Duodenal mucosa (tissue), 2 donors: ENCODE data around the gene ARHGAP22.

Experiments
- H3K27ac ChIP-seq: one replicate; pipeline ENCODE4 v1.7.0; 2013; ENCODE audit warnings: low read depth, low read length
- H3K27me3 ChIP-seq, 2 donors: one replicate each; pipeline ENCODE4 v1.7.0; 2013; ENCODE audit warnings: low read length in 2 of 2, control low read depth in 1 of 2; ENCODE audit not compliant: insufficient read depth in 2 of 2, control insufficient read depth in 1 of 2
- H3K36me3 ChIP-seq, 2 donors: one replicate each; pipeline ENCODE4 v1.7.0; 2013; ENCODE audit warnings: low read length in 2 of 2, control low read depth in 1 of 2; ENCODE audit not compliant: insufficient read depth in 2 of 2, control insufficient read depth in 1 of 2
- H3K4me1 ChIP-seq, 2 donors: one replicate each; pipeline ENCODE4 v1.7.0; 2013; ENCODE audit warnings: low read length in 2 of 2, control low read depth in 1 of 2; ENCODE audit not compliant: insufficient read depth in 2 of 2, control insufficient read depth in 1 of 2
- H3K4me3 ChIP-seq, 2 donors: one replicate each; pipeline ENCODE4 v1.7.0; 2013; ENCODE audit warnings: low read length in 2 of 2, low read depth in 1 of 2
- H3K9ac ChIP-seq, 2 donors: one replicate each; pipeline ENCODE4 v1.7.0; 2013; ENCODE audit warnings: low read length in 2 of 2, low read depth in 1 of 2
- H3K9me3 ChIP-seq, 2 donors: one replicate each; pipeline ENCODE4 v1.7.0; 2013; ENCODE audit warnings: low read length in 2 of 2, control low read depth in 1 of 2; ENCODE audit not compliant: control insufficient read depth in 1 of 2

ARHGAP22 gene

GRCh38 chr10:48547061-48547895, 57.6 kb downstream of the ARHGAP22 start:
- H3K4me1 ChIP-seq, result no peaks in the 10 kb centered on the region
- H3K36me3 ChIP-seq, result no peaks in the 10 kb centered on the region
- no peak overlapping the region for H3K4me3 ChIP-seq
- no peak overlapping the region for H3K27ac ChIP-seq
- H3K27me3 ChIP-seq, result no peaks in the 10 kb centered on the region
- H3K9ac ChIP-seq, result no peak overlapping the region
- H3K9me3 ChIP-seq, result no peaks in the 10 kb centered on the region

- Histone ChIP-seq H3K36me3 (no peaks in the 10 kb centered on the region), H3K9ac (no peak overlapping the region), H3K4me3 (no peak overlapping the region), H3K27ac (no peak overlapping the region), H3K27me3 (no peaks in the 10 kb centered on the region), H3K9me3 (no peaks in the 10 kb centered on the region), H3K4me1 (no peaks in the 10 kb centered on the region)
These were observed 59.3 kb downstream of the ARHGAP22 start for GRCh38 chr10:48545462-48546145.

GRCh38 chr10:48543182-48543844, 61.6 kb downstream of the ARHGAP22 start:
- Histone ChIP-seq H3K36me3 (no peaks in the 10 kb centered on the region), H3K9ac (no peak overlapping the region), H3K27ac (no peak overlapping the region), H3K27me3 (no peaks in the 10 kb centered on the region), H3K4me3 (no peak overlapping the region), H3K4me1 (no peaks in the 10 kb centered on the region), H3K9me3 (no peaks in the 10 kb centered on the region)

GRCh38 chr10:48542471-48543181, 62.2 kb downstream of the ARHGAP22 start:
- H3K27me3 ChIP-seq, result no peaks in the 10 kb centered on the region
- H3K4me3 ChIP-seq, result no peak overlapping the region
- no peaks in the 10 kb centered on the region for H3K4me1 ChIP-seq
- no peaks in the 10 kb centered on the region for H3K9me3 ChIP-seq
- H3K9ac ChIP-seq, result no peak overlapping the region
- no peak overlapping the region for H3K27ac ChIP-seq
- H3K36me3 ChIP-seq, result no peaks in the 10 kb centered on the region

GRCh38 chr10:48541144-48541795, 63.6 kb downstream of the ARHGAP22 start:
- Histone ChIP-seq H3K36me3 (no peaks in the 10 kb centered on the region), H3K9ac (no peak overlapping the region), H3K27ac (no peak overlapping the region), H3K27me3 (no peaks in the 10 kb centered on the region), H3K4me3 (no peak overlapping the region), H3K4me1 (no peaks in the 10 kb centered on the region), H3K9me3 (no peaks in the 10 kb centered on the region)

DNA sequence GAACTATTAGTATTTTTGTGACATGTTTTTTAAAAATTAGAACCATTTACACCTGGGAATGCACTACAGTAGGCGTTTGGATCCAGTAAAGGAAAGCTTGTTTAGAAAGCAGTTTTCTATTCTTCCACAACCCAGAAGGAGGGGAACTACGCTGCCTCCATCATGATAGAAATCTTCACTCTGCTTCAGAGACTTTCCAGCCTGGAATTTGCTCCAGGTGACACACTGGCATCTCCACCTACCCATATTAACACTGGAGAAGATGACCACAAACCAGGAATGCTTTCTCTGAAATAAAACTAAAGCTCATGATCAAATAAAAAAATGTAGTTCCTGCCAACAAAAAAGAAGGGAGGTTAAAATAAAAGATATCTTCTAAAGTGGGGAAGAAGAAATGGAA, 66.3 kb downstream of the ARHGAP22 start:
- no peak overlapping the region for H3K9ac ChIP-seq
- no peak overlapping the region for H3K4me3 ChIP-seq
- no peaks in the 10 kb centered on the region for H3K36me3 ChIP-seq
- H3K27me3 ChIP-seq, result no peaks in the 10 kb centered on the region
- no peaks in the 10 kb centered on the region for H3K4me1 ChIP-seq
- H3K9me3 ChIP-seq, result no peaks in the 10 kb centered on the region
- no peak overlapping the region for H3K27ac ChIP-seq

GRCh38 chr10:48536916-48537890, 67.7 kb downstream of the ARHGAP22 start:
- Histone ChIP-seq H3K9me3 (no peaks in the 10 kb centered on the region), H3K36me3 (no peaks in the 10 kb centered on the region), H3K9ac (no peak overlapping the region), H3K27me3 (no peaks in the 10 kb centered on the region), H3K27ac (no peak overlapping the region), H3K4me3 (no peak overlapping the region), H3K4me1 (no peaks in the 10 kb centered on the region)

DNA sequence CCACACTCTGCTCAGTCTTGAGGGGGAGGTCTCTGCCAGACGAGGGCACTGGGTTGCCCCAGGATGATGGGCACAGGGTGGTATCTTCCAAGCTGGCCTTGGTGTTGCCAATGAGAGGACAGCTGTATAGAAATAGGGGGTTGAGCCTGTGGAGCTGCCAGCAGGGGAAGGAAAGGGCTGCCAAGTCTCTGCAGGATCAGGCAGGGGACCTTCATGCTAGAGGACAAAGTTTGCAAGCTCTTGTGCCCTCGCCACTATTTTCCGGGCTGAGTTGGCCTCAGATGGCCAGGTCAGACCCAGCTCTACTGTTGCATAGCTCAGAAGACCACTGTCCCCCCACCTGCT, 68.7 kb downstream of the ARHGAP22 start:
- H3K9me3 ChIP-seq, result no peaks in the 10 kb centered on the region
- no peaks in the 10 kb centered on the region for H3K4me1 ChIP-seq
- no peaks in the 10 kb centered on the region for H3K27me3 ChIP-seq
- H3K4me3 ChIP-seq, result no peak overlapping the region
- no peaks in the 10 kb centered on the region for H3K36me3 ChIP-seq
- H3K9ac ChIP-seq, result no peak overlapping the region
- no peak overlapping the region for H3K27ac ChIP-seq
